ENCODE data around the gene STAB1.

- TF ChIP-seq CTCF (IDR thresholded peaks at IDR 0.05 in 2 of 3, conservative IDR thresholded peaks at IDR 0.05 in 1 of 3; ENCODE audit: control insufficient read depth in 2 of 3, extremely low read depth in 1 of 3, insufficient read depth in 1 of 3, low read depth in 3 of 3, low read length in 3 of 3): no peak
- TF ChIP-seq SMC3 (IDR thresholded peaks at IDR 0.05; ENCODE audit: borderline replicate concordance, low read length): no peak
- TF ChIP-seq CHD2 (IDR thresholded peaks at IDR 0.05; ENCODE audit: borderline replicate concordance, low read depth, low read length): no peak
- no peak for TF ChIP-seq ZBTB11 (CRISPR knock-in tag; IDR thresholded peaks at IDR 0.05)
- no peak for TF ChIP-seq EZH2 (IDR thresholded peaks at IDR 0.05; ENCODE audit: borderline replicate concordance, control insufficient read depth, low read depth, low read length)
- TF ChIP-seq EP300 (IDR thresholded peaks at IDR 0.05; ENCODE audit: borderline replicate concordance in 1 of 2, control insufficient read depth in 1 of 2, low read depth in 2 of 2, low read length in 2 of 2): no peak
- TF ChIP-seq BHLHE40 (IDR thresholded peaks at IDR 0.05; ENCODE audit: borderline replicate concordance in 1 of 2, low read depth in 2 of 2, low read length in 1 of 2): no peak
- no peak for TF ChIP-seq GABPA (IDR thresholded peaks at IDR 0.05; ENCODE audit: low read depth)
- TF ChIP-seq IKZF1 (conservative IDR thresholded peaks at IDR 0.05): no peak
- TF ChIP-seq JUND (IDR thresholded peaks at IDR 0.05; ENCODE audit: low read depth, low read length): no peak
Observed at GRCh38 chr3:52454938-52455282, 40.2 kb upstream of the STAB1 start.

Data from GM12878 (cell line).